Muscle layer of colon (tissue), 2 donors: ENCODE measurements around the gene TMEM14C.
"Not testable (repeated sequence)": the region's sequence is repeated elsewhere in the genome, so short reads cannot be mapped to it uniquely, and the experiment has no call there.

Experiments used
- H3K27ac ChIP-seq: one replicate; pipeline ENCODE4 v1.7.0; 2013; ENCODE audit warnings: low read depth, mild to moderate bottlenecking, low read length, moderate library complexity
- H3K27me3 ChIP-seq, 2 donors: one replicate each; pipeline ENCODE4 v1.7.0; 2013; ENCODE audit warnings: low read length in 2 of 2, mild to moderate bottlenecking in 2 of 2; ENCODE audit not compliant: insufficient read depth in 2 of 2, control insufficient read depth in 1 of 2
- H3K36me3 ChIP-seq: one replicate; pipeline ENCODE4 v1.7.0; 2013; ENCODE audit warnings: mild to moderate bottlenecking, low read length; ENCODE audit not compliant: insufficient read depth
- H3K4me1 ChIP-seq: one replicate; pipeline ENCODE4 v1.7.0; 2013; ENCODE audit warnings: mild to moderate bottlenecking, low read length; ENCODE audit not compliant: insufficient read depth
- H3K4me3 ChIP-seq, 2 donors: one replicate each; pipeline ENCODE4 v1.7.0; 2013; ENCODE audit warnings: low read length in 2 of 2, low read depth in 1 of 2, mild to moderate bottlenecking in 1 of 2, moderate library complexity in 1 of 2
- H3K9ac ChIP-seq: one replicate; pipeline ENCODE4 v1.7.0; 2013; ENCODE audit warnings: low read length
- H3K9me3 ChIP-seq: one replicate; pipeline ENCODE4 v1.7.0; 2013; ENCODE audit warnings: mild to moderate bottlenecking, low read length
- donor health status: abdominal sarcoma.
- donor health status: Adenocarcinoma of cecum.

Gene TMEM14C

DNA sequence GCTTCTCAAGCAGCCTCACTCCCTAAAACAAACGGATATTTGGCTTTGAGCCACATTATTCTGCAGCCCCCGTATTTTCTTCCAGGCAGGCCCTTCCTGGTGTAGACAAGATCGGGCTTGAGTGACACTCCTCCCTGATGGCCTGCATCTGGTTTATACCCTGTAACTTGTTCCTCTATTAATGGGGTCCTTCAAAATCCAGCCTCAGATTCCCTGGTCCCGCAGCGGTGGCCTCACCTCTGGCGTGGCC lies 375 bp upstream of the TMEM14C start:
- H3K36me3 ChIP-seq: peaks cover 10% of the 10 kb centered on the region
- peak overlapping the region; percentile 92 for H3K27ac ChIP-seq
- H3K4me3 ChIP-seq: peak overlapping the region; percentile 77 to 93
- no peaks in the 10 kb centered on the region for H3K9me3 ChIP-seq
- peaks cover 31% of the 10 kb centered on the region for H3K4me1 ChIP-seq
- no peaks in the 10 kb centered on the region for H3K27me3 ChIP-seq
- peak overlapping the region; percentile 73 for H3K9ac ChIP-seq

GRCh38 chr6:10723567-10723881 lies 654 bp downstream of the TMEM14C start:
- Histone ChIP-seq H3K9me3 (no peaks in the 10 kb centered on the region), H3K36me3 (peaks cover 16% of the 10 kb centered on the region), H3K9ac (peak overlapping the region; percentile 60), H3K27ac (peak overlapping the region; percentile 92), H3K4me3 (peak overlapping the region; percentile 77 to 93), H3K4me1 (peaks cover 31% of the 10 kb centered on the region), H3K27me3 (no peaks in the 10 kb centered on the region)

DNA sequence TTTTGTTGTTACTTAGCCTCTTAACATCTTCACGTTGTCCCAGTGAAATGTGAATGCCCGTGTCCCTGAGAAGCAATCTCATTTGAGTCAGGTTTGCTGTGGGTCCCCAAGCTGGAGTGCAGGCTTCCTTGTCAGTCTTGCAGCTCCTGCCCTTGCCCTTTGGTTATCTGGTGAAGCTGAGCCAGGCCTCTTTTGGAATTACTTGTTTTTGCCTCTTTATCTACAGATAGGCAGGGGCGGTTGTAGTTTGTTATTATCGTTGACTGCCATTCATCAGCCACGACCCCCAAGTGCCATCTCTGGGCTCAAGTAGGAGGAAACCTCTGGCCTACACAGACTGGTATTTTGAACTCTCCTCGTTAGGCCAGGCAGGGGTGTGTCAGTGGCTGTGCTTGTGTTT lies 2.2 kb downstream of the TMEM14C start:
- Histone ChIP-seq H3K36me3 (peaks cover 27% of the 10 kb centered on the region), H3K4me3 (no peak overlapping the region), H3K4me1 (peaks cover 31% of the 10 kb centered on the region), H3K9me3 (no peaks in the 10 kb centered on the region), H3K9ac (no peak overlapping the region), H3K27me3 (no peaks in the 10 kb centered on the region), H3K27ac (no peak overlapping the region)

DNA sequence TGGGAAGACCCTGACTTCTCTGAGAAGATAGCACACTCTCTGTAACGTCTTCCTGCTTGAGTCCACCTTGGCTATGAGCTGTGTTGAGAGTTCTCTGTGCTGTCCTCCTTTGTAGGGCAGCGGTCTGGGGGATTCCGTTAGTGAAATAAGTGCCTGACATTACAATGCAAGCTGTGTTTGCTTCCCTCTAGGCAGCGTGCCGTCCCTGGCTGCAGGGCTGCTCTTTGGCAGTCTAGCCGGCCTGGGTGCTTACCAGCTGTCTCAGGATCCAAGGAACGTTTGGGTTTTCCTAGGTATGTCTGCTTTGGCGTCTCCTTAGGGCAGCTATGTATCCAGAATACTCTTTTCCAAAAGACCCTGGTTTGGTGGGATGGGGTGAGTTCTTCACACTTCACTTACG lies 2.8 kb downstream of the TMEM14C start:
- Histone ChIP-seq H3K4me3 (no peak overlapping the region), H3K27me3 (no peaks in the 10 kb centered on the region), H3K9ac (no peak overlapping the region), H3K36me3 (peaks cover 34% of the 10 kb centered on the region), H3K9me3 (no peaks in the 10 kb centered on the region), H3K27ac (no peak overlapping the region), H3K4me1 (peaks cover 31% of the 10 kb centered on the region)

DNA sequence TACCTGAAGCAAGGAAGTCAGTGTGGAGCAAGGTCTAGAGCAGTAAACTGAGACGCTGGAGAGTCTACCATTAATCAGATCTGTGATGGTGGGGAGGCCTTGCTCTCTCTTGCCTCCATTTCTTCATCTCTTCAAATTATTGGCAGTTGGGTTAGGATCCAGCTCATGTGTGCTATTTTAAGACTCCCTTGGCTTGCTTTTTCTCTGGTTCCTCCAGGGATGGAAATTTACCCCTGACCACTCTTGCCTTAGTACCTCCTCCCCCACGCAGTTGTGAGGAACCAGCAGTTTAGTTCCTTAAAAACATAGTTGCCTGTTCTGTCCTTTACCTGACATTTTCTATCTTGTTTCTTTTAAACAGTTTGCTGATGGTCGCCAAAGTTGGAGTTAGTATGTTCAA lies 7.4 kb downstream of the TMEM14C start:
- Histone ChIP-seq H3K27me3 (no peaks in the 10 kb centered on the region), H3K9ac (no peak overlapping the region), H3K4me3 (no peak overlapping the region), H3K27ac (no peak overlapping the region), H3K36me3 (peaks cover 49% of the 10 kb centered on the region), H3K4me1 (peaks cover 4% of the 10 kb centered on the region), H3K9me3 (no peaks in the 10 kb centered on the region)

GRCh38 chr6:10733151-10733715 lies 10.4 kb downstream of the TMEM14C start:
- Histone ChIP-seq H3K4me3 (no peak overlapping the region), H3K9ac (no peak overlapping the region), H3K27ac (peak overlapping the region; percentile 13), H3K4me1 (no peaks in the 10 kb centered on the region), H3K9me3 (no peaks in the 10 kb centered on the region), H3K27me3 (no peaks in the 10 kb centered on the region), H3K36me3 (peaks cover 34% of the 10 kb centered on the region)

GRCh38 chr6:10733863-10734262 lies 11.0 kb downstream of the TMEM14C start:
- Histone ChIP-seq H3K27ac (peak overlapping the region; percentile 13), H3K9ac (no peak overlapping the region), H3K9me3 (no peaks in the 10 kb centered on the region), H3K4me3 (no peak overlapping the region), H3K36me3 (peaks cover 33% of the 10 kb centered on the region), H3K4me1 (no peaks in the 10 kb centered on the region), H3K27me3 (no peaks in the 10 kb centered on the region)

DNA sequence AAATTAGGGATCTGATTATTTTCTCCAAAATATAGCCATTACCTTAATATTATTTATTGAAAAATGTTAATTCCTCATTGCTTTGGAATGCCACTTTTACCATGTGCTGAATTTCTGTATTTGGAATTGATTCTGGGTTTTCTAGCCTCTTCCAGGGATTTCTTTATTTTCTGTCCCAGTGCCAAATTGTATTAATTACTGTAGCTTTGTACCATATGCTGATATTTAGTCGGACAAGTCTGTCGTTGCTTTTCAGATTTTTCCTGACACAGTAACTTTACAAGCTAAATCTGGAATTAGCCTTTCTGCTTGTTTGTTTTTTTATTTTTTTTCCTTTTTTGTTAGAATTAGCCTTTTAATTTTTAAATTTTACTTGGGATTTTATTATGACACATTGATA lies 13.9 kb downstream of the TMEM14C start:
- no peaks in the 10 kb centered on the region for H3K27me3 ChIP-seq
- H3K9ac ChIP-seq: no peak overlapping the region
- no peaks in the 10 kb centered on the region for H3K9me3 ChIP-seq

DNA sequence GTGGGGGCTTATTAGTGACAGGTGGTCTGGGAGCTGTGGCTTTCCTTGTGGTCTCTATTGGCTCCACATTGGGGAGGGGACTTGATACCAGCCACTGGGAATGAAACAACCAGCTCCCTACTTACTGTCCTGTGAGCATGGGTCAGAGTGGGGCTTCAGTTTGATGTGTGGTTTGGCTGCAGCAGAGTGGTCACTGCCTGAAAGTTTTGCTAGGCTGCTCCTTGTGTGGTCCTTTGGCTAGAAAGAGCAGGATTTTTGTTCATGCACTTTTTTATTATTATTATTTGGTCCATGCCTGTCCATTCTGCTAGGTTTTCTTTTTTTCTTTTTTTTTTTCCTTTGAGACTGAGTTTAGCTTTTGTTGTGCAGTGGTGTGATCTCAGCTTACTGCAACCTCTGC lies 17.2 kb downstream of the TMEM14C start:
- H3K36me3 ChIP-seq: peaks cover 4% of the 10 kb centered on the region
- H3K27ac ChIP-seq: no peak overlapping the region
- H3K4me1 ChIP-seq: no peaks in the 10 kb centered on the region
- H3K27me3 ChIP-seq: no peaks in the 10 kb centered on the region
- no peaks in the 10 kb centered on the region for H3K9me3 ChIP-seq
- no peak overlapping the region for H3K9ac ChIP-seq
- H3K4me3 ChIP-seq: no peak overlapping the region

More for the DNA sequence above, 13.9 kb downstream of the TMEM14C start:
- Histone ChIP-seq H3K27ac (no peak overlapping the region), H3K36me3 (peaks cover 14% of the 10 kb centered on the region), H3K4me1 (no peaks in the 10 kb centered on the region), H3K4me3 (no peak overlapping the region)

- not testable (repeated sequence) for H3K36me3 ChIP-seq, H3K9me3 ChIP-seq, H3K4me3 ChIP-seq, H3K9ac ChIP-seq, H3K27me3 ChIP-seq, H3K27ac ChIP-seq, H3K4me1 ChIP-seq
These were observed 18.8 kb downstream of the TMEM14C start for GRCh38 chr6:10741643-10742042.

GRCh38 chr6:10742251-10742650 lies 19.4 kb downstream of the TMEM14C start:
- Histone ChIP-seq H3K9ac (no peak overlapping the region), H3K27ac (no peak overlapping the region), H3K27me3 (no peaks in the 10 kb centered on the region), H3K4me3 (no peak overlapping the region), H3K36me3 (peaks cover 4% of the 10 kb centered on the region), H3K9me3 (no peaks in the 10 kb centered on the region), H3K4me1 (peaks cover 7% of the 10 kb centered on the region)

GRCh38 chr6:10743515-10743914 lies 20.6 kb downstream of the TMEM14C start:
- Histone ChIP-seq H3K27me3 (no peaks in the 10 kb centered on the region), H3K4me1 (peaks cover 11% of the 10 kb centered on the region)

More at GRCh38 chr6:10743515-10743914, 20.6 kb downstream of the TMEM14C start:
- H3K36me3 ChIP-seq: peaks cover 4% of the 10 kb centered on the region
- H3K27ac ChIP-seq: no peak overlapping the region
- no peaks in the 10 kb centered on the region for H3K9me3 ChIP-seq
- H3K9ac ChIP-seq: no peak overlapping the region
- H3K4me3 ChIP-seq: no peak overlapping the region
